Activated B cell treated with CpG ODN at 0.5 μM for 24 hours (primary cell): Measurements from ENCODE around the gene DYNLT4. TPM values are rescaled to one million over a fixed set of nuclear protein-coding genes. Genes with fewer than 3 reads are reported as not detected.
"Not testable (repeated sequence)": the region's sequence is repeated elsewhere in the genome, so short reads cannot be mapped to it uniquely, and the experiment has no call there.

Experiments used
- ATAC-seq: fragments of 200-7000 bp; cut with Tn5 transposase; one replicate; pipeline ENCODE4 v1.10.0; 2021; ENCODE audit warnings: low read depth, mild to moderate bottlenecking, moderate library complexity
- CTCF ChIA-PET: fragments of 350-600 bp; sonication (Branson Sonifier 250); formaldehyde crosslinking; loops from one replicate; lab custom pipeline; 2021; ENCODE audit warnings: antibody characterized with exemption; lab: Charles Lee
- POLR2A ChIA-PET: fragments of 350-600 bp; sonication (Branson Sonifier 250); formaldehyde crosslinking; loops from one replicate; lab custom pipeline; 2021; ENCODE audit warnings: antibody characterized with exemption; lab: Charles Lee
- DNase-seq: peaks from one replicate; pipeline ENCODE4 v3.0.0; 2022
- H3K27ac Mint-ChIP-seq: one replicate; pipeline ENCODE4 v1.8.0; 2020; ENCODE audit warnings: mixed read lengths
- H3K27me3 Mint-ChIP-seq: one replicate; pipeline ENCODE4 v1.8.0; 2021; ENCODE audit warnings: mixed read lengths
- H3K36me3 Mint-ChIP-seq: one replicate; pipeline ENCODE4 v1.8.0; 2021; ENCODE audit warnings: low read depth, mixed read lengths
- H3K4me1 Mint-ChIP-seq: one replicate; pipeline ENCODE4 v1.8.0; 2021; ENCODE audit warnings: mixed read lengths
- H3K4me3 Mint-ChIP-seq: one replicate; pipeline ENCODE4 v1.8.0; 2020; ENCODE audit warnings: mild to moderate bottlenecking, mixed read lengths
- H3K9me3 Mint-ChIP-seq: one replicate; pipeline ENCODE4 v1.8.0; 2020; ENCODE audit warnings: mixed read lengths
- intact Hi-C: fragments of 100-400 bp; cut with micrococcal nuclease; formaldehyde crosslinking; loops from one replicate; pipeline ENCODE4 v1.15.1; 2024
- total RNA-seq: library from RNA; stranded (reverse); gene quantifications from 2 replicates; pipeline ENCODE4 v1.2.3, GENCODE V29; 2022
- TF ChIP-seq, protein P1 (sequence below): fragments of 200-600 bp; IDR thresholded peaks from one replicate; pipeline ENCODE4 v1.8.0; 2022; ENCODE audit warnings: antibody characterized with exemption, mild to moderate bottlenecking

DYNLT4 gene
- total RNA-seq, 1 donor from 2014 or later: not detected

DNA sequence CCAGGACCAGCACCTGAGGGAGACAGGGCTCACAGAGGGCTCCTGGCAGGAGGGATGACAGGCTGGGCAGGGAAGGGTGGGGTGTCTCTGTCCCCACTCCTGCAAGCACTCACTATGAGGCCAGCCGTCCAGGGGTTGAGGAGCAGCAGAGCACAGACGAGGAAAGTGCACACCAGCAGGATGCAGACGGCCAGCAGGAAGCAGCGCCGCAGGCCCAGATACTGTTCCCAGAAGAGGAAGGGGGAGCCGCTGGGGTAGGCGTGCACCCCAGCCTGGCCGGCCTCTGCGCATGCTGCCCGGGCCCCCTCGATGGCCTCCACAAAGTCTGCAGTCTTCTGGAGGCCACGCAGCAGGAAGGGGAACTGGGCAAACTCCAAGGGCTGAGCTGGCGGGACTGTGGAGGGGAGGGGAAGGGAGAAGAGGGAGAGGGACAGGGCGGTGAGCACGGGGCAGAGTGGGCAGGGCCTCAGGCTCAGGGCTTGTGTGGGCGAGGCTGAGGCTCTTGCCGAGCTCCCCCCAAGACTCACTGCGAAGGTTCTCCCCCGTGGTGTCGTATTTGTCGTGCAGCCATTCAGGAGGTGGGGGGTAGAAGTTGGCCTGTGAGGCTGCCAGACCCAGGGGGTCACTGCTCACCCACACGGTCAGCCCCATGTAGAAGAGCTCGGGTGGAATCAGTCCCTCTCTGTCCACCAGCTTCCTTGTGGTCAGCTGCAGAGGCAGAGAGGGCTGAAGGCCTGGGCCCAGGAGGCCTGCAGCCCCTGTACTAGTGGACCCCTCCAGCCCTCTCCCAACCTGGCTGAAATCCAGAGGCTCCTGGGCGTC is 19.4 kb upstream of the DYNLT4 start:
- ATAC-seq: no peak
- Mint-ChIP-seq H3K4me3 (no peak overlapping the region), H3K27me3 (no peaks in the 10 kb centered on the region), H3K4me1 (no peaks in the 10 kb centered on the region), H3K9me3 (no peaks in the 10 kb centered on the region), H3K27ac (no peak overlapping the region), H3K36me3 (no peaks in the 10 kb centered on the region)
- intact Hi-C loops: no loop called here
- CTCF ChIA-PET: interaction anchor here (1.5 kb wide), 1 partner anchor 26 kb away, joined by 3 read pairs; the partner anchor contains the start of gene PLK3
- TF ChIP-seq, protein P1, sequence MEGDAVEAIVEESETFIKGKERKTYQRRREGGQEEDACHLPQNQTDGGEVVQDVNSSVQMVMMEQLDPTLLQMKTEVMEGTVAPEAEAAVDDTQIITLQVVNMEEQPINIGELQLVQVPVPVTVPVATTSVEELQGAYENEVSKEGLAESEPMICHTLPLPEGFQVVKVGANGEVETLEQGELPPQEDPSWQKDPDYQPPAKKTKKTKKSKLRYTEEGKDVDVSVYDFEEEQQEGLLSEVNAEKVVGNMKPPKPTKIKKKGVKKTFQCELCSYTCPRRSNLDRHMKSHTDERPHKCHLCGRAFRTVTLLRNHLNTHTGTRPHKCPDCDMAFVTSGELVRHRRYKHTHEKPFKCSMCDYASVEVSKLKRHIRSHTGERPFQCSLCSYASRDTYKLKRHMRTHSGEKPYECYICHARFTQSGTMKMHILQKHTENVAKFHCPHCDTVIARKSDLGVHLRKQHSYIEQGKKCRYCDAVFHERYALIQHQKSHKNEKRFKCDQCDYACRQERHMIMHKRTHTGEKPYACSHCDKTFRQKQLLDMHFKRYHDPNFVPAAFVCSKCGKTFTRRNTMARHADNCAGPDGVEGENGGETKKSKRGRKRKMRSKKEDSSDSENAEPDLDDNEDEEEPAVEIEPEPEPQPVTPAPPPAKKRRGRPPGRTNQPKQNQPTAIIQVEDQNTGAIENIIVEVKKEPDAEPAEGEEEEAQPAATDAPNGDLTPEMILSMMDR: no peak
- no peak for DNase-seq
- POLR2A ChIA-PET: interaction anchor here (0.7 to 0.8 kb wide), 2 partner anchors 51 to 97 kb away, joined by 3 to 4 read pairs; partner anchors contain the start of gene RPS8

DNA sequence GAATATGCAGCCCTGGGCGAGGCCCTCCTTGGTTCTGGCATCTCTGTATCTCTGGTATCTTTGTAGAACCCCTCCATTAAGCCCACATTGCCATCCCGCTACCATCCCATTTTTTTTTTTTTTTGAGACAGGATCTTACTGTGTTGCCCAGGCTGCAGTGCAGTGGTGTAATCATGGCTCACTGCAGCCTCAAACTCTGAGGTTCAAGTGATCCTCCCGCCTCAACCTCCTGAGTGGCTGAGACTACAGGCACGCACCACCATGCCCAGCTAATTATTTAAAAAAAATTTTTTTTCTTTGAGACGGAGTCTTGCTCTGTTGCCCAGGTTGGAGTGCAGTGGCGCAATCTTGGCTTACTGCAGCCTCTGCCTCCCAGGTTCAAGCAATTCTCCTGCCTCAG is 17.2 kb upstream of the DYNLT4 start:
- peaks cover 18% of the 10 kb centered on the region for H3K4me1 Mint-ChIP-seq
- DNase-seq, CTCF ChIA-PET, H3K4me3 Mint-ChIP-seq, H3K27me3 Mint-ChIP-seq, H3K9me3 Mint-ChIP-seq, ATAC-seq, H3K27ac Mint-ChIP-seq, H3K36me3 Mint-ChIP-seq: not testable (repeated sequence)
- intact Hi-C loops: loop anchor here (5.0 kb wide), 1 partner anchor 478 kb away; no protein-coding TSS in a partner anchor
- POLR2A ChIA-PET: interaction anchor here (0.9 to 7.7 kb wide), 4 partner anchors 30 to 101 kb away, joined by 3 to 232 read pairs (median 84); partner anchors contain the start of genes RNU5D-1 and RPS8

GRCh38 chr1:44822981-44823451 is 15.9 kb upstream of the DYNLT4 start:
- no peak for ATAC-seq
- Mint-ChIP-seq H3K27me3 (no peaks in the 10 kb centered on the region), H3K4me1 (peaks cover 25% of the 10 kb centered on the region), H3K27ac (no peak overlapping the region), H3K36me3 (peaks cover 4% of the 10 kb centered on the region), H3K4me3 (no peak overlapping the region), H3K9me3 (no peaks in the 10 kb centered on the region)
- TF ChIP-seq, protein P1: no peak
- no peak for DNase-seq
- intact Hi-C loops: loop anchor here (5.0 kb wide), 1 partner anchor 479 kb away; no protein-coding TSS in a partner anchor
- POLR2A ChIA-PET: interaction anchor here (1.1 to 7.7 kb wide), 6 partner anchors 9 to 480 kb away, joined by 3 to 364 read pairs (median 196); partner anchors contain the start of genes BTBD19, DYNLT4, PLK3 and RNU5D-1
- CTCF ChIA-PET: interaction anchor here (0.6 to 1.0 kb wide), 2 partner anchors 13 to 14 kb away, joined by 3 read pairs; no protein-coding TSS in a partner anchor

GRCh38 chr1:44822131-44822701 is 15.1 kb upstream of the DYNLT4 start:
- Mint-ChIP-seq H3K4me3 (no peak overlapping the region), H3K27me3 (no peaks in the 10 kb centered on the region), H3K9me3 (no peaks in the 10 kb centered on the region), H3K4me1 (peaks cover 27% of the 10 kb centered on the region), H3K36me3 (peaks cover 4% of the 10 kb centered on the region), H3K27ac (no peak overlapping the region)
- ChIA-PET CTCF (no interaction called here), POLR2A (interaction anchor here (0.6 to 7.7 kb wide), 10 partner anchors 9 to 189 kb away, joined by 3 to 364 read pairs (median 40); partner anchors contain the start of genes BTBD19, DYNLT4, HECTD3 and PLK3)
- DNase-seq: no peak
- intact Hi-C loops: loop anchor here (5.0 kb wide), 1 partner anchor 480 kb away; no protein-coding TSS in a partner anchor
- ATAC-seq: no peak
- TF ChIP-seq, protein P1: no peak

GRCh38 chr1:44821240-44821715 is 14.1 kb upstream of the DYNLT4 start:
- CTCF ChIA-PET: interaction anchor here (1.5 to 2.6 kb wide), 3 partner anchors 14 to 90 kb away, joined by 3 to 9 read pairs (median 5); partner anchors contain the start of gene RNU5D-1
- H3K27ac Mint-ChIP-seq: peak overlapping the region; percentile 70
- DNase-seq (no peak), ATAC-seq (no peak)
- TF ChIP-seq, protein P1: no peak
- H3K36me3 Mint-ChIP-seq: peaks cover 4% of the 10 kb centered on the region
- H3K4me3 Mint-ChIP-seq: peak overlapping the region; percentile 32
- no peaks in the 10 kb centered on the region for H3K9me3 Mint-ChIP-seq
- POLR2A ChIA-PET: interaction anchor here (1.2 to 7.7 kb wide), 14 partner anchors 9 to 518 kb away, joined by 3 to 364 read pairs (median 19); partner anchors contain the start of genes BTBD19, DYNLT4, HECTD3 and MUTYH
- peaks cover 27% of the 10 kb centered on the region for H3K4me1 Mint-ChIP-seq
- H3K27me3 Mint-ChIP-seq: no peaks in the 10 kb centered on the region
- intact Hi-C loops: loop anchor here (5.0 kb wide), 1 partner anchor 481 kb away; no protein-coding TSS in a partner anchor
